Measurements from ENCODE around the gene TMEM37. TPM values are rescaled to one million over a fixed set of nuclear protein-coding genes. Genes with fewer than 3 reads are reported as not detected.

TMEM37 gene
- total and polyA plus RNA-seq, 2 of the 8 experiments (the other 6 are each of a cell fraction or from before 2014, with no cell fraction given) = 11.0 to 16.2 TPM

DNA sequence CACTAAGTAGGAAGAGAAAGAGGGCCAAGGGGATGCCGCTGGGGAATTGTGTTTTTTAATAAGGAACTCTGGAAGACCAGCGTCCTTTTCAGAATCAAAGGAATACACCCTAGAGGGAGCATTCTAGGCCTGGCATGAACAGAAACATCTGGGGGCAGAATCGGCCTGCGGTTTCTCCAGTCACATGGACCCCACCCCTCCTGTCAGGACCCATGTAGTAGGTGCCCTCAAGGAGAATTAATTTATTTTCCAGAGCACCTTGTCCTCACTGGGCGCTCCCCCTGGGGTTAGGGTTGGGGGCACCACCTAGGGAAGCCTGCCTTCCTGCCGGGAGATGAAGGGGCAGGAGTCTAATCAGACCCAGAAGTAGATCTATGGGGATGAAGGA is 44.2 kb downstream of the TMEM37 start (continued):
- TF ChIP-seq, protein P1, sequence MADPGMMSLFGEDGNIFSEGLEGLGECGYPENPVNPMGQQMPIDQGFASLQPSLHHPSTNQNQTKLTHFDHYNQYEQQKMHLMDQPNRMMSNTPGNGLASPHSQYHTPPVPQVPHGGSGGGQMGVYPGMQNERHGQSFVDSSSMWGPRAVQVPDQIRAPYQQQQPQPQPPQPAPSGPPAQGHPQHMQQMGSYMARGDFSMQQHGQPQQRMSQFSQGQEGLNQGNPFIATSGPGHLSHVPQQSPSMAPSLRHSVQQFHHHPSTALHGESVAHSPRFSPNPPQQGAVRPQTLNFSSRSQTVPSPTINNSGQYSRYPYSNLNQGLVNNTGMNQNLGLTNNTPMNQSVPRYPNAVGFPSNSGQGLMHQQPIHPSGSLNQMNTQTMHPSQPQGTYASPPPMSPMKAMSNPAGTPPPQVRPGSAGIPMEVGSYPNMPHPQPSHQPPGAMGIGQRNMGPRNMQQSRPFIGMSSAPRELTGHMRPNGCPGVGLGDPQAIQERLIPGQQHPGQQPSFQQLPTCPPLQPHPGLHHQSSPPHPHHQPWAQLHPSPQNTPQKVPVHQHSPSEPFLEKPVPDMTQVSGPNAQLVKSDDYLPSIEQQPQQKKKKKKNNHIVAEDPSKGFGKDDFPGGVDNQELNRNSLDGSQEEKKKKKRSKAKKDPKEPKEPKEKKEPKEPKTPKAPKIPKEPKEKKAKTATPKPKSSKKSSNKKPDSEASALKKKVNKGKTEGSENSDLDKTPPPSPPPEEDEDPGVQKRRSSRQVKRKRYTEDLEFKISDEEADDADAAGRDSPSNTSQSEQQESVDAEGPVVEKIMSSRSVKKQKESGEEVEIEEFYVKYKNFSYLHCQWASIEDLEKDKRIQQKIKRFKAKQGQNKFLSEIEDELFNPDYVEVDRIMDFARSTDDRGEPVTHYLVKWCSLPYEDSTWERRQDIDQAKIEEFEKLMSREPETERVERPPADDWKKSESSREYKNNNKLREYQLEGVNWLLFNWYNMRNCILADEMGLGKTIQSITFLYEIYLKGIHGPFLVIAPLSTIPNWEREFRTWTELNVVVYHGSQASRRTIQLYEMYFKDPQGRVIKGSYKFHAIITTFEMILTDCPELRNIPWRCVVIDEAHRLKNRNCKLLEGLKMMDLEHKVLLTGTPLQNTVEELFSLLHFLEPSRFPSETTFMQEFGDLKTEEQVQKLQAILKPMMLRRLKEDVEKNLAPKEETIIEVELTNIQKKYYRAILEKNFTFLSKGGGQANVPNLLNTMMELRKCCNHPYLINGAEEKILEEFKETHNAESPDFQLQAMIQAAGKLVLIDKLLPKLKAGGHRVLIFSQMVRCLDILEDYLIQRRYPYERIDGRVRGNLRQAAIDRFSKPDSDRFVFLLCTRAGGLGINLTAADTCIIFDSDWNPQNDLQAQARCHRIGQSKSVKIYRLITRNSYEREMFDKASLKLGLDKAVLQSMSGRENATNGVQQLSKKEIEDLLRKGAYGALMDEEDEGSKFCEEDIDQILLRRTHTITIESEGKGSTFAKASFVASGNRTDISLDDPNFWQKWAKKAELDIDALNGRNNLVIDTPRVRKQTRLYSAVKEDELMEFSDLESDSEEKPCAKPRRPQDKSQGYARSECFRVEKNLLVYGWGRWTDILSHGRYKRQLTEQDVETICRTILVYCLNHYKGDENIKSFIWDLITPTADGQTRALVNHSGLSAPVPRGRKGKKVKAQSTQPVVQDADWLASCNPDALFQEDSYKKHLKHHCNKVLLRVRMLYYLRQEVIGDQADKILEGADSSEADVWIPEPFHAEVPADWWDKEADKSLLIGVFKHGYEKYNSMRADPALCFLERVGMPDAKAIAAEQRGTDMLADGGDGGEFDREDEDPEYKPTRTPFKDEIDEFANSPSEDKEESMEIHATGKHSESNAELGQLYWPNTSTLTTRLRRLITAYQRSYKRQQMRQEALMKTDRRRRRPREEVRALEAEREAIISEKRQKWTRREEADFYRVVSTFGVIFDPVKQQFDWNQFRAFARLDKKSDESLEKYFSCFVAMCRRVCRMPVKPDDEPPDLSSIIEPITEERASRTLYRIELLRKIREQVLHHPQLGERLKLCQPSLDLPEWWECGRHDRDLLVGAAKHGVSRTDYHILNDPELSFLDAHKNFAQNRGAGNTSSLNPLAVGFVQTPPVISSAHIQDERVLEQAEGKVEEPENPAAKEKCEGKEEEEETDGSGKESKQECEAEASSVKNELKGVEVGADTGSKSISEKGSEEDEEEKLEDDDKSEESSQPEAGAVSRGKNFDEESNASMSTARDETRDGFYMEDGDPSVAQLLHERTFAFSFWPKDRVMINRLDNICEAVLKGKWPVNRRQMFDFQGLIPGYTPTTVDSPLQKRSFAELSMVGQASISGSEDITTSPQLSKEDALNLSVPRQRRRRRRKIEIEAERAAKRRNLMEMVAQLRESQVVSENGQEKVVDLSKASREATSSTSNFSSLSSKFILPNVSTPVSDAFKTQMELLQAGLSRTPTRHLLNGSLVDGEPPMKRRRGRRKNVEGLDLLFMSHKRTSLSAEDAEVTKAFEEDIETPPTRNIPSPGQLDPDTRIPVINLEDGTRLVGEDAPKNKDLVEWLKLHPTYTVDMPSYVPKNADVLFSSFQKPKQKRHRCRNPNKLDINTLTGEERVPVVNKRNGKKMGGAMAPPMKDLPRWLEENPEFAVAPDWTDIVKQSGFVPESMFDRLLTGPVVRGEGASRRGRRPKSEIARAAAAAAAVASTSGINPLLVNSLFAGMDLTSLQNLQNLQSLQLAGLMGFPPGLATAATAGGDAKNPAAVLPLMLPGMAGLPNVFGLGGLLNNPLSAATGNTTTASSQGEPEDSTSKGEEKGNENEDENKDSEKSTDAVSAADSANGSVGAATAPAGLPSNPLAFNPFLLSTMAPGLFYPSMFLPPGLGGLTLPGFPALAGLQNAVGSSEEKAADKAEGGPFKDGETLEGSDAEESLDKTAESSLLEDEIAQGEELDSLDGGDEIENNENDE (IDR thresholded peaks at IDR 0.05; ENCODE audit: insufficient replicate concordance, low read length) = no peak
- TF ChIP-seq EZH2 (IDR thresholded peaks at IDR 0.05; ENCODE audit: low read depth, low read length, severe bottlenecking) = no peak
- no peak for TF ChIP-seq CHD1 (IDR thresholded peaks at IDR 0.05; ENCODE audit: low read depth, low read length)
- TF ChIP-seq POLR2AphosphoS5 (IDR thresholded peaks at IDR 0.05; ENCODE audit: low read depth, low read length) = no peak
- TF ChIP-seq POLR2A (IDR thresholded peaks at IDR 0.05; ENCODE audit: control extremely low read depth in 1 of 2, low read depth in 2 of 2, low read length in 2 of 2) = no peak
- no peak for TF ChIP-seq SIX5 (IDR thresholded peaks at IDR 0.05; ENCODE audit: low read depth, low read length)
- TF ChIP-seq, protein P2, sequence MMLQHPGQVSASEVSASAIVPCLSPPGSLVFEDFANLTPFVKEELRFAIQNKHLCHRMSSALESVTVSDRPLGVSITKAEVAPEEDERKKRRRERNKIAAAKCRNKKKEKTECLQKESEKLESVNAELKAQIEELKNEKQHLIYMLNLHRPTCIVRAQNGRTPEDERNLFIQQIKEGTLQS (IDR thresholded peaks at IDR 0.05; ENCODE audit: insufficient read depth, low read depth, low read length) = no peak
- TF ChIP-seq SP1 (IDR thresholded peaks at IDR 0.05; ENCODE audit: low read depth, low read length) = no peak
- TF ChIP-seq PHF8 (conservative IDR thresholded peaks at IDR 0.05; ENCODE audit: low read depth, low read length) = no peak
